ENCODE results near the gene DAPK1.

The DAPK1 gene

DNA sequence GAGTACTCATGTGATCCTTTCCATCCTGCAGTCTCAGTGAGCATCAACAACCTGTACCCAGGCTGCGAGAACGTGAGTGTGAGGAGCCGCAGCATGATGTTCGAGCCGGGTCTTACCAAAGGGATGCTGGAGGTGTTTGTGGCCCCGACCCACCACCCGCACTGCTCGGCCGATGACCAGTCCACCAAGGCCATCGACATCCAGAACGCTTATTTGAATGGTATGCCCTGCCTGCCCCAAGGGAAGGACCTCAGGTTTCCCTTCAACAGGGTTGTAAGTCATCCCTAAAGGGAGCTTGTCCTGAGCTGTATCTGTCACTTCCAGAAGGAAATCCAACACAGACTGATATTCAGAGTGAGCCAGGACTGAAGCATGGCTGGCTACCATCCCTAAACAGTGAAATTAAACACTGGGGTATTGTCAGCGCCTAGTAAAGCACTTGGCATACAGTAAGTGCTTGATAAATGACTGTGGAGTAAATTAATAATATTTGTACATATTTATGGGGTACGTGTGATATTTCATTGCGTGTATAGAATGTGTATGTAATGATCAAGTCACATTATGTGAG, 188.9 kb downstream of the DAPK1 start:
- Histone ChIP-seq H3K4me1 (ENCODE audit: control insufficient read depth, insufficient read depth, low read length) (no peaks in the 10 kb centered on the region), H3K4me3 (ENCODE audit: low read length) (no peak overlapping the region), H3K9me3 (ENCODE audit: control insufficient read depth, low read length) (no peaks in the 10 kb centered on the region), H3K9ac (ENCODE audit: low read length) (no peak overlapping the region), H3K36me3 (ENCODE audit: control insufficient read depth, insufficient read depth, low read length) (peaks cover 6% of the 10 kb centered on the region), H3K27me3 (ENCODE audit: control insufficient read depth, insufficient read depth, low read length) (no peaks in the 10 kb centered on the region)

DNA sequence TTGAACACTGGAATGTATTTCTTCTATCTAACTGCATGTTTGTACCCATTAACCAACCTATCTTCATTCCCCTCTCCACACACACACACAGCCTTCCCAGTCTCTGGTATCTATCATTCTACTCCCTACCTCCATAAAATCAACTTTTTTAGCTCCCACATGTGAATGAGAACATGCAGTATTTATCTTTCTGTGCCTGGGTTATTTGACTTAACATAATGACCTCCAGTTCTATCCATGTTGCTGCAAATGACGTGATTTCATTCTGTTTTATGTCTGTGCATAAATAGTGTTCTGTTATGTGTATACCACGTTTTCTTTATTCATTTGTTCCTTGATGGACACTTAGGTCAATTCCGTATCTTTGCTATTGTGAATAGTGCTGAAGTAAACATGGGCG, 189.5 kb downstream of the DAPK1 start:
- Histone ChIP-seq H3K36me3 (ENCODE audit: control insufficient read depth, insufficient read depth, low read length) (no peaks in the 10 kb centered on the region), H3K9me3 (ENCODE audit: control insufficient read depth, low read length) (no peaks in the 10 kb centered on the region), H3K4me3 (ENCODE audit: low read length) (no peak overlapping the region)

DNA sequence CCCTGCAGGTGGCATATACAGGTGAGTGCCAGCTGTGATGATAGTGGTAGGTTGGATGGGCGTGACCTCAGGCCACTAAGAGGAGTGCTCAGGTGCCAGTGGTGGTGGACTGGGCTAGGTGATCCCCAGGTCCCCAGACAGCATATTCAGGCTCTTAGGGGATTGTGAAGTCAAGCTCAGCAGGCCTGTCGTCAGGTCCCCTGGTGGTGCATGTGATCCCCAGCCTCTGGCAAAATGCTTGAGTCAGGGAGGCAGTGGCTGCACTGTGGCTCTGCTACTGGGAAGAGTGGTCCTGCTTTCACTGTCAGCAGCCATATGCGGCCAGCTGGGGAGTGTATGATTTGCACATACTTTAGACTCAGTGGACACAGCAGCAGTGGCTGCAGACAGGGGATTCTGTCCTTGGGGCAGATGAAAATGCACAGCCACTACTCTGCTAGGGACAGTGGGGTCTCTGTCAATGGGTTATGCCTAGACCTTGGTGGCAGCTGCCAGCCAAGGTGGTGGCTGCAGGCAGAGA, 196.6 kb downstream of the DAPK1 start:
- Histone ChIP-seq H3K4me3 (ENCODE audit: low read length) (no peak overlapping the region), H3K9me3 (ENCODE audit: control insufficient read depth, low read length) (no peaks in the 10 kb centered on the region), H3K36me3 (ENCODE audit: control insufficient read depth, insufficient read depth, low read length) (no peaks in the 10 kb centered on the region), H3K9ac (ENCODE audit: low read length) (no peak overlapping the region), H3K27me3 (ENCODE audit: control insufficient read depth, insufficient read depth, low read length) (no peaks in the 10 kb centered on the region), H3K4me1 (ENCODE audit: control insufficient read depth, insufficient read depth, low read length) (no peaks in the 10 kb centered on the region)

More for the DNA sequence above, 189.5 kb downstream of the DAPK1 start:
- H3K27me3 ChIP-seq (ENCODE audit: control insufficient read depth, insufficient read depth, low read length) = no peaks in the 10 kb centered on the region
- no peak overlapping the region for H3K9ac ChIP-seq (ENCODE audit: low read length)
- no peaks in the 10 kb centered on the region for H3K4me1 ChIP-seq (ENCODE audit: control insufficient read depth, insufficient read depth, low read length)

DNA sequence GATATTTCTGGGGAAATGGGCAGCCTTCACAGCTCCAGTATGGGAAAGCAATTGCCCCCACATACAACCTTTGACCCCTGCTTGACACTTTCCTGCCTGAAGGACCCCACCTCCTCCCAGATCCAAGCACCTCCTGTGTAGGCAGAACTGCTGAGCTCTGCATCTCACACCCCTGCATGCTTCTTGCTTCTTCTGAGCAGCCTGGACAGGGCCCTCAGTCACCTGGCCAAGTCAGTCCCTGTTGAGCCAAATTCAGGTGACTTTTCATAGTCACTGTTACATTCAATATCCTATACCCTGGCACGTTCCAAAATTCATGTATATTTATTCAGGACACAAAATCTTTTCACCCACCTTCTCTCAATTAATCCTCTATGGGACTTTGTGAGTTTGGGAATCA, 197.9 kb downstream of the DAPK1 start:
- Histone ChIP-seq H3K36me3 (ENCODE audit: control insufficient read depth, insufficient read depth, low read length) (no peaks in the 10 kb centered on the region), H3K4me1 (ENCODE audit: control insufficient read depth, insufficient read depth, low read length) (no peaks in the 10 kb centered on the region), H3K4me3 (ENCODE audit: low read length) (no peak overlapping the region), H3K27me3 (ENCODE audit: control insufficient read depth, insufficient read depth, low read length) (no peaks in the 10 kb centered on the region), H3K9ac (ENCODE audit: low read length) (no peak overlapping the region), H3K9me3 (ENCODE audit: control insufficient read depth, low read length) (no peaks in the 10 kb centered on the region)

DNA sequence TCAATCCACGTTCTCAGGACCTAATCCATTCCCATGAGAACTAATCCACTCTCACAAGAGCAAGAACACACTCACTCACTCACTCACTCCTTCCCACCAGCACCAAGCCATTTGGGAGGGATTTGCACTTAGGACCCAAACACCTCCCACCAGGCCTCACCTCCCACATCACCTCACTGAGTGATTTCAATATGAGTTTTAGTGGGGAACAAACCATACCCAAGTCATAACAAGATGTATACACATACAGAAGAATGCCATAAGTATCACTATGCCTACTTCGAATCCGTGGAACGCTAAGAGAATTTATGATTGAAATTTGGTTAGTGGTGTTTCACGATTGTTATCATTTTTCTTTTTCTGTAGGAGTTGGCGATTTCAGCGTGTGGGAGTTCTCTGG, 199.0 kb downstream of the DAPK1 start:
- Histone ChIP-seq H3K27me3 (ENCODE audit: control insufficient read depth, insufficient read depth, low read length) (no peaks in the 10 kb centered on the region), H3K9me3 (ENCODE audit: control insufficient read depth, low read length) (no peaks in the 10 kb centered on the region), H3K4me3 (ENCODE audit: low read length) (no peak overlapping the region), H3K36me3 (ENCODE audit: control insufficient read depth, insufficient read depth, low read length) (no peaks in the 10 kb centered on the region), H3K4me1 (ENCODE audit: control insufficient read depth, insufficient read depth, low read length) (no peaks in the 10 kb centered on the region), H3K9ac (ENCODE audit: low read length) (no peak overlapping the region)

DNA sequence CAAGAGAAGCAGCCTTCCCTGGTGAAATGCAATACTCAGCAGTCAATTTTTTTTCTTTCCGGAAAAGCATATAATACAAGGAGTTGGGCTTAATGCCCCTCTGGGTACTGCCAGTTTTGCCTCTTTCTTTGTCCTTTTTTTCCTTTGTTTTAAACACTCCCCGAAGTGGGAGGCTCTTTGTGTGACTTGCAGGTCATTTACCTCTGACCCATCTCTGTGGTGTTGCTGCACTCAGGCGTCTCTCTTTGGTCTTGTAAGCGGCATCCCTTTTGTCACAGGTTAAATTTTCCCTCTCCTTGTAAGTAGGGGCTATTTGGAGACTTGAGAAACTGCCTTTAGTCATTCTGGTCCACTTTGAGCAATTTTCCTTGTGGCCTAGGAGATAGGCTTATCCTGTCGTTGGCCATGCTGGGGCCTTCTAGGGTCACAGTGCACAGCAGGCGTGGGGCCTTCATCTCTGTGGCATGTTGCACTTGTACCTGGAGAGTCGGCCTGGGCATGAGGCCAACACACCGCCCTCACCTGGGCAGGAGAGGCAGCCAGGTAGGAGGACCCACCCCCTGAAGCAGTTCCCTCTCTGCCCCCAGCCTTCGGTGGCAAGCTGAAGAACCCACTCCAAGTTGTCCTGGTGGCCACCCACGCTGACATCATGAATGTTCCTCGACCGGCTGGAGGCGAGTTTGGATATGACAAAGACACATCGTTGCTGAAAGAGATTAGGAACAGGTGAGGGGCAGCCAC, 200.6 kb downstream of the DAPK1 start:
- Histone ChIP-seq H3K4me3 (ENCODE audit: low read length) (no peak overlapping the region), H3K36me3 (ENCODE audit: control insufficient read depth, insufficient read depth, low read length) (no peaks in the 10 kb centered on the region), H3K9ac (ENCODE audit: low read length) (no peak overlapping the region), H3K9me3 (ENCODE audit: control insufficient read depth, low read length) (no peaks in the 10 kb centered on the region), H3K4me1 (ENCODE audit: control insufficient read depth, insufficient read depth, low read length) (no peaks in the 10 kb centered on the region), H3K27me3 (ENCODE audit: control insufficient read depth, insufficient read depth, low read length) (no peaks in the 10 kb centered on the region)

DNA sequence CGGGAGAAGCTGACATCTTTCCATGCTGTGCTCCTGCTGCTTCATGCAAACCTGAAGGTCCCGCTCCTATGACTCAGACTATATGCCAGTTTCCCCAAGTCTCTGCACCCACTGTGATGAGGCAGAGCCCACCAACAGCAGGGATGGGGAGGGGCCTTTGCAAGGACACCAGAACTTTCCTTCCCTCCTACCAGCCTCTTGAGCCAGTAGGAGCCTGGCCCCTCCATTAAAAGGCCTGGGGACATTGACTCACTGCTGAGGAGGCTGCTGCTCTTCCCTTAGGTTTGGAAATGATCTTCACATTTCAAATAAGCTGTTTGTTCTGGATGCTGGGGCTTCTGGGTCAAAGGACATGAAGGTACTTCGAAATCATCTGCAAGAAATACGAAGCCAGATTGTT, 202.2 kb downstream of the DAPK1 start:
- Histone ChIP-seq H3K9ac (ENCODE audit: low read length) (no peak overlapping the region), H3K36me3 (ENCODE audit: control insufficient read depth, insufficient read depth, low read length) (no peaks in the 10 kb centered on the region), H3K4me3 (ENCODE audit: low read length) (no peak overlapping the region), H3K4me1 (ENCODE audit: control insufficient read depth, insufficient read depth, low read length) (no peaks in the 10 kb centered on the region), H3K27me3 (ENCODE audit: control insufficient read depth, insufficient read depth, low read length) (no peaks in the 10 kb centered on the region), H3K9me3 (ENCODE audit: control insufficient read depth, low read length) (no peaks in the 10 kb centered on the region)

DNA sequence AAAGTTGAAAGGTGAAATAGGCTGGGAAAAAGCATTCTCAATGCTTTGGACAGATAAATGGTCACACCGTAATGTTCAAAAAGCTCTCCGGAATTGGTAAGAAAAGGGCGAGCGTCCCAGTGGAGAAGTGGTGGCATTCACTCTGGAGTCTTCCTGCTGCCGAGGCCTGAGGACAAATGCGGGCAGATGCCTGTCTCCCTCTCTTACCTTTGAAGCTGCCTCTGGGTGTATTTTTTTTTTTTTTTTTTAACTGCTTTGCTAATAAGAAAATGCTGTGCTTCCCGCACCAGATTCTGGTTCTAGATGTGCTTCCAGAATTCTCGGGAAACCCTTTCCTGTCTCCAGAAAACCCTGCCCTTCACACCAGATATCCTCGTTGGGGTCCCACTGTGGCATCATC, 203.8 kb downstream of the DAPK1 start:
- Histone ChIP-seq H3K4me3 (ENCODE audit: low read length) (no peak overlapping the region), H3K9me3 (ENCODE audit: control insufficient read depth, low read length) (no peaks in the 10 kb centered on the region), H3K9ac (ENCODE audit: low read length) (no peak overlapping the region), H3K27me3 (ENCODE audit: control insufficient read depth, insufficient read depth, low read length) (no peaks in the 10 kb centered on the region), H3K4me1 (ENCODE audit: control insufficient read depth, insufficient read depth, low read length) (no peaks in the 10 kb centered on the region), H3K36me3 (ENCODE audit: control insufficient read depth, insufficient read depth, low read length) (peaks cover 4% of the 10 kb centered on the region)

DNA sequence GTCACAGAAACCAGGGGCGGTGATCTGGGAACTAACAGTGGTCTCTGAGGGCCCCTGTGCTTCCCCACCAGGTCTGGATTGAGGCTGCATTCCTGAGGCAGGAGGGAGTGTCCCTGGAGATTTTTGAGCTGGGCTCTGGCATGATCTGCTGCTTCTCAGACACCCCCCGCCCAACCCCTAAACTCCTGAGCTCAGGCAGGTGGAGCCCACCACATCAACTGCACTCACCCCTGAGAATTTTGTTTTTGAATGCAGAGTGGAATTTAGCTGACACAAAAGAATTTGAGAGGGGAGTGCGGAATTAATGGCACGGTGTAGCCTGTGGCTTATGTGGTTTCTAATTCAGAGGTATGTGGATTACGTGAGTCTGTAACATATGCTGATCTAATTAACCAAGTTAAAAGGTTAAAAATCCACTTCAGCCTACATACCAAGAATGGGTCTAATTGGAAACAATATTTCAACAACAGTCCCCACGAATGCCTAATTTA, 204.3 kb downstream of the DAPK1 start:
- H3K9me3 ChIP-seq (ENCODE audit: control insufficient read depth, low read length) = no peaks in the 10 kb centered on the region
- H3K27me3 ChIP-seq (ENCODE audit: control insufficient read depth, insufficient read depth, low read length) = no peaks in the 10 kb centered on the region
- no peak overlapping the region for H3K9ac ChIP-seq (ENCODE audit: low read length)
- no peaks in the 10 kb centered on the region for H3K4me1 ChIP-seq (ENCODE audit: control insufficient read depth, insufficient read depth, low read length)
- no peak overlapping the region for H3K4me3 ChIP-seq (ENCODE audit: low read length)
- H3K36me3 ChIP-seq (ENCODE audit: control insufficient read depth, insufficient read depth, low read length) = peaks cover 8% of the 10 kb centered on the region

DNA sequence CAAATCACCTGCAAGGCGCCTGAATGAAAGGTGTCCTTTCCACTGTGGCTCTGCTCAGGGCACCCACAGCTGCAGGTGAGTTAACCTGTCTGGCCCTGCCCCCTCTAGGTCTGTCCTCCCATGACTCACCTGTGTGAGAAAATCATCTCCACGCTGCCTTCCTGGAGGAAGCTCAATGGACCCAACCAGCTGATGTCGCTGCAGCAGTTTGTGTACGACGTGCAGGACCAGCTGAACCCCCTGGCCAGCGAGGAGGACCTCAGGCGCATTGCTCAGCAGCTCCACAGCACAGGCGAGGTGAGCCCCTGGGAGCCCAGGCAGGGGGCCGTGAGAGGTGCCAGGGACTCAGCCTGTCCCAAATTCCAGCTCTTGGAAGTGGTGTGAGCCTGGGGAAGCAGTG, 205.3 kb downstream of the DAPK1 start:
- Histone ChIP-seq H3K4me1 (ENCODE audit: control insufficient read depth, insufficient read depth, low read length) (no peaks in the 10 kb centered on the region), H3K4me3 (ENCODE audit: low read length) (no peak overlapping the region), H3K27me3 (ENCODE audit: control insufficient read depth, insufficient read depth, low read length) (no peaks in the 10 kb centered on the region), H3K9ac (ENCODE audit: low read length) (no peak overlapping the region), H3K36me3 (ENCODE audit: control insufficient read depth, insufficient read depth, low read length) (peaks cover 8% of the 10 kb centered on the region), H3K9me3 (ENCODE audit: control insufficient read depth, low read length) (no peaks in the 10 kb centered on the region)

DNA sequence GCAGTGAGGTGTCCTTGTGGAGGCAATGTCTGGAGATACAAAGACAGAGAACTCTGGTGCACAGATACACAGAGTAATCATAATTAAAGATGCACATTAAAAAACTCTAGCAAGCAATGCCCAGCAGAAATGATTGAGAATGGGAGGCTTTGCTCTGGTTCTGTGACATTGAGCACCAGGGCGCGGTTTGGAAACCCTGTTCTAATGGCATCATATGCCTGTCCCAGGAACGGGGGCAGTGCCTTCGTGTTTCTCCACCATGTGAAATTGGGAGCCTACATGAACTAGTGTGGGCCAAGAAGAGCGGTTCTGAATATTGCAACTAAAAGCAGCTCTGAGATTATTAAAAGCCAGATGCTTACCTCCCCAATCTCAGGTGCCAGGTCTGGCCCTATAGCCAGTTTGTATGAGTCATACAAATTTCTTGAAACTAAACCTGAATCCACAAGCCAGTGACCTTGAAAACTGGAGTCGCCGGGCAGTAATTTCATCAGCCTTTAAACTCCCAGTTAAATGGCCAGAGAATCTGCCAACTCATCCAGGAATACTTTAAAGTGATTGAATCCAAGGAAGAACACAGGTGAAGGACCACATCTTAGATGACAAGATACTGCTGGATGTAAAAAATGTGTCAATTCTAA, 206.1 kb downstream of the DAPK1 start:
- H3K9me3 ChIP-seq (ENCODE audit: control insufficient read depth, low read length) = no peaks in the 10 kb centered on the region
- no peaks in the 10 kb centered on the region for H3K4me1 ChIP-seq (ENCODE audit: control insufficient read depth, insufficient read depth, low read length)
- no peak overlapping the region for H3K4me3 ChIP-seq (ENCODE audit: low read length)
- peaks cover 10% of the 10 kb centered on the region for H3K36me3 ChIP-seq (ENCODE audit: control insufficient read depth, insufficient read depth, low read length)
- H3K27me3 ChIP-seq (ENCODE audit: control insufficient read depth, insufficient read depth, low read length) = no peaks in the 10 kb centered on the region
- H3K9ac ChIP-seq (ENCODE audit: low read length) = no peak overlapping the region

DNA sequence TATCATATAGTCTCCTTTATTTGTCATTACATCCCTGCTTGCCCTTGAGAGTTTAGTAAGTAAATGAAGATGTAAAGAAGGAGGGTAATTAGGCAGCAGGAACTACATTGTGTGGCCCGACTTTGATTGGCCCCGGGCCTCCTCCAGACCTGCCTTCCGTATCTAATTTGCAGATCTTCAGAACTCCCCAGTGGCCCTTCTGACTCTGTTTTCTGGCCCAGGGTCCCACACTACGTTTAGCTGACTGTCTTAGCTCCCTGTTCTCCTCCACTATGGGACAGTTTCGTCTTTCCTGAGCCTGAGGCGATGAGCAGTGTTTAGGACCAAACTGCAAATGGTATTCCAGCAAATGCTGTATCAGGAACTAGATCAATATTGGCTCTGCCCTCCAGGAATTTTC, 206.7 kb downstream of the DAPK1 start:
- Histone ChIP-seq H3K9me3 (ENCODE audit: control insufficient read depth, low read length) (no peaks in the 10 kb centered on the region), H3K9ac (ENCODE audit: low read length) (no peak overlapping the region), H3K4me3 (ENCODE audit: low read length) (no peak overlapping the region), H3K4me1 (ENCODE audit: control insufficient read depth, insufficient read depth, low read length) (no peaks in the 10 kb centered on the region), H3K27me3 (ENCODE audit: control insufficient read depth, insufficient read depth, low read length) (no peaks in the 10 kb centered on the region), H3K36me3 (ENCODE audit: control insufficient read depth, insufficient read depth, low read length) (peaks cover 16% of the 10 kb centered on the region)
